Glutamatergic neuron (in vitro differentiated cells): ENCODE results near the gene NEK8. TPM values are rescaled to one million over a fixed set of nuclear protein-coding genes. Genes with fewer than 3 reads are reported as not detected.
A peak's percentile ranks its signal among the peaks of the same experiment; 100 is the strongest.

Experiments
- DNase-seq: peaks from one replicate; pipeline ENCODE4 v3.0.0; 2022
- H3K27ac Mint-ChIP-seq: one replicate; pipeline ENCODE4 v1.8.0; 2020; ENCODE audit warnings: mild to moderate bottlenecking, mixed read lengths, inconsistent platforms; ENCODE audit not compliant: unreplicated experiment
- H3K27me3 Mint-ChIP-seq: one replicate; pipeline ENCODE4 v1.8.0; 2020; ENCODE audit warnings: mild to moderate bottlenecking, moderate library complexity, mixed read lengths, inconsistent platforms; ENCODE audit not compliant: unreplicated experiment
- H3K36me3 Mint-ChIP-seq: one replicate; pipeline ENCODE4 v1.8.0; 2020; ENCODE audit warnings: mild to moderate bottlenecking, mixed read lengths, inconsistent platforms; ENCODE audit not compliant: unreplicated experiment
- H3K4me1 Mint-ChIP-seq: one replicate; pipeline ENCODE4 v1.8.0; 2020; ENCODE audit warnings: mild to moderate bottlenecking, low read depth, mixed read lengths, inconsistent platforms; ENCODE audit not compliant: unreplicated experiment
- H3K4me3 Mint-ChIP-seq: one replicate; pipeline ENCODE4 v1.8.0; 2020; ENCODE audit warnings: mild to moderate bottlenecking, mixed read lengths, inconsistent platforms; ENCODE audit not compliant: unreplicated experiment
- H3K9me3 Mint-ChIP-seq: one replicate; pipeline ENCODE4 v1.8.0; 2020; ENCODE audit warnings: mild to moderate bottlenecking, moderate library complexity, mixed read lengths, inconsistent platforms; ENCODE audit not compliant: unreplicated experiment
- total RNA-seq: library from RNA; stranded (reverse); fragmentation: NEBNext Ultra II Directional; extraction: Animal tissue kit (Norgen Biotek cat#: 25700); gene quantifications from one replicate; pipeline ENCODE4 v1.2.1, GENCODE V29; 2021; ENCODE audit not compliant: unreplicated experiment
- TF ChIP-seq, protein P1 (sequence below): fragments of 200-600 bp; sonication (generic); IDR thresholded peaks from one replicate; pipeline ENCODE4 v1.5.0; 2021; ENCODE audit not compliant: partially characterized antibody, unreplicated experiment

The NEK8 gene
- total RNA-seq, 1 donor from 2014 or later: 5.9 TPM

- H3K27ac Mint-ChIP-seq: peak overlapping the region; percentile 100
- TF ChIP-seq, protein P1, sequence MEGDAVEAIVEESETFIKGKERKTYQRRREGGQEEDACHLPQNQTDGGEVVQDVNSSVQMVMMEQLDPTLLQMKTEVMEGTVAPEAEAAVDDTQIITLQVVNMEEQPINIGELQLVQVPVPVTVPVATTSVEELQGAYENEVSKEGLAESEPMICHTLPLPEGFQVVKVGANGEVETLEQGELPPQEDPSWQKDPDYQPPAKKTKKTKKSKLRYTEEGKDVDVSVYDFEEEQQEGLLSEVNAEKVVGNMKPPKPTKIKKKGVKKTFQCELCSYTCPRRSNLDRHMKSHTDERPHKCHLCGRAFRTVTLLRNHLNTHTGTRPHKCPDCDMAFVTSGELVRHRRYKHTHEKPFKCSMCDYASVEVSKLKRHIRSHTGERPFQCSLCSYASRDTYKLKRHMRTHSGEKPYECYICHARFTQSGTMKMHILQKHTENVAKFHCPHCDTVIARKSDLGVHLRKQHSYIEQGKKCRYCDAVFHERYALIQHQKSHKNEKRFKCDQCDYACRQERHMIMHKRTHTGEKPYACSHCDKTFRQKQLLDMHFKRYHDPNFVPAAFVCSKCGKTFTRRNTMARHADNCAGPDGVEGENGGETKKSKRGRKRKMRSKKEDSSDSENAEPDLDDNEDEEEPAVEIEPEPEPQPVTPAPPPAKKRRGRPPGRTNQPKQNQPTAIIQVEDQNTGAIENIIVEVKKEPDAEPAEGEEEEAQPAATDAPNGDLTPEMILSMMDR: no peak
- H3K4me3 Mint-ChIP-seq: peak overlapping the region; percentile 94
Observed at GRCh38 chr17:28712705-28713415, 15.7 kb upstream of the NEK8 start.

GRCh38 chr17:28714281-28714680, 14.3 kb upstream of the NEK8 start:
- no peak for DNase-seq
- TF ChIP-seq, protein P1: no peak
- Mint-ChIP-seq H3K27me3 (peaks cover 20% of the 10 kb centered on the region), H3K9me3 (peaks cover 20% of the 10 kb centered on the region), H3K36me3 (no peaks in the 10 kb centered on the region), H3K27ac (no peak overlapping the region), H3K4me3 (no peak overlapping the region), H3K4me1 (peaks cover 18% of the 10 kb centered on the region)

More at GRCh38 chr17:28712705-28713415, 15.7 kb upstream of the NEK8 start:
- H3K27me3 Mint-ChIP-seq: peaks cover 16% of the 10 kb centered on the region
- peaks cover 4% of the 10 kb centered on the region for H3K36me3 Mint-ChIP-seq
- H3K9me3 Mint-ChIP-seq: peaks cover 14% of the 10 kb centered on the region
- H3K4me1 Mint-ChIP-seq: peaks cover 13% of the 10 kb centered on the region
- no peak for DNase-seq

DNA sequence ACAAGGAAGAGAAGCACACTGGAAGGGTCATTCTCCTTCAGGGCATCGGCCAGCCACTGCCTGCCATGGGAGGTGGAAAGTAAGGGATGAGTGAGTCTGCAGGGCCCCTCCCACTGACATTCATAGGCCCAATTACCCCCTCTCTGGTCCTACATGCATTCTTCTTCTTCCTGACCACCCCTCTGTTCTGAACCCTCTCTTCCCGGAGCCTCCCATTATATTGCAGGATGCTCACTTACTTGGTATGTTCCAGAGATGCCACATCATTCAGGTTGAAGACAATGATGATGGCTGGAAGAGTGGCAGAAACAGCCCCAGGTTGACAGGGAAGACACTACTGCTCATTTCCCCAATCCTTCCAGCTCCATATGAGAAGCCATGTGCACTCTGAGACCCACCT, 13.4 kb upstream of the NEK8 start:
- TF ChIP-seq, protein P1: no peak
- no peak overlapping the region for H3K4me3 Mint-ChIP-seq
- peaks cover 22% of the 10 kb centered on the region for H3K27me3 Mint-ChIP-seq
- no peak for DNase-seq
- peaks cover 20% of the 10 kb centered on the region for H3K4me1 Mint-ChIP-seq
- no peaks in the 10 kb centered on the region for H3K36me3 Mint-ChIP-seq
- H3K27ac Mint-ChIP-seq: no peak overlapping the region
- H3K9me3 Mint-ChIP-seq: peaks cover 22% of the 10 kb centered on the region

GRCh38 chr17:28716740-28717577, 11.6 kb upstream of the NEK8 start:
- peak; percentile 50 for DNase-seq
- H3K27me3 Mint-ChIP-seq: peaks cover 22% of the 10 kb centered on the region
- H3K4me3 Mint-ChIP-seq: peak overlapping the region; percentile 75
- H3K27ac Mint-ChIP-seq: no peak overlapping the region
- TF ChIP-seq, protein P1: no peak
- peaks cover 26% of the 10 kb centered on the region for H3K4me1 Mint-ChIP-seq
- peaks cover 20% of the 10 kb centered on the region for H3K9me3 Mint-ChIP-seq
- H3K36me3 Mint-ChIP-seq: no peaks in the 10 kb centered on the region
